ENCODE results near the gene SPATA31C1. TPM values are rescaled to one million over a fixed set of nuclear protein-coding genes. Genes with fewer than 3 reads are reported as not detected.
"Not testable (repeated sequence)": the region's sequence is repeated elsewhere in the genome, so short reads cannot be mapped to it uniquely, and the experiment has no call there.

The SPATA31C1 gene
- total RNA-seq (ENCODE audit: low replicate concordance), result 0.07 TPM in 1 of 2 replicates, not detected in the other
- long read RNA-seq, result 0 reads

GRCh38 chr9:87917662-87918061 is at the start of gene SPATA31C1:
SPATA31C1 (plus strand) TSS chr9:87917962.
- not testable (repeated sequence) for H3K4me1 Mint-ChIP-seq (ENCODE audit: unreplicated experiment); DNase-seq (ENCODE audit: extremely low spot score, unreplicated experiment); H3K27me3 Mint-ChIP-seq; H3K27ac Mint-ChIP-seq; H3K36me3 Mint-ChIP-seq; H3K4me3 Mint-ChIP-seq; H3K9me3 Mint-ChIP-seq

- H3K36me3 Mint-ChIP-seq, result no peaks in the 10 kb centered on the region
- no peak for TF ChIP-seq CTCF (conservative IDR thresholded peaks at IDR 0.05)
- no peak overlapping the region for H3K4me3 Mint-ChIP-seq
- no peak for DNase-seq (ENCODE audit: extremely low spot score, unreplicated experiment)
- H3K4me1 Mint-ChIP-seq (ENCODE audit: unreplicated experiment), result no peaks in the 10 kb centered on the region
- H3K9me3 Mint-ChIP-seq, result no peaks in the 10 kb centered on the region
- no peaks in the 10 kb centered on the region for H3K27me3 Mint-ChIP-seq
- H3K27ac Mint-ChIP-seq, result no peak overlapping the region
Measured at GRCh38 chr9:87868175-87868574, 49.6 kb upstream of the SPATA31C1 start.

DNA sequence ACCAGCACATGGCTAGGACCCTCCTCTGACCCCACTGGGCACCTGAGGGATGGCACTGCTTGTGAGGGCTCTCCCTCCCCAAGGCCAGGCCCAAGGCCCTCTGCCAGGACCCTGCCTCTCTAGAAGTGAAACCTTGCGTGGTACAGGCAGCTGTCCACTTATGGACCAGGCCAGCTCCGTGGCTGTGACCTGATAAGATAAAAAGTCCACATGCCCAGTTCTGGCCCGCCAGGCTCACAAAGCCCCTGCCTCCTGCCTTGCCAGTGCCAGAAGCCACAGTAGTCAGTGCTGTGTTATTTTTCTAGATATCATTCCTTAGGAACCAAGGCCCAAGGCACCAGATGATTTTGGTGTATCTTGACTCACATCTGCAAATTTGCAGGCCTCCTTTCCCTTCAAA is 49.1 kb upstream of the SPATA31C1 start:
- Mint-ChIP-seq H3K27ac (no peak overlapping the region), H3K27me3 (no peaks in the 10 kb centered on the region), H3K36me3 (no peaks in the 10 kb centered on the region), H3K4me3 (no peak overlapping the region), H3K9me3 (no peaks in the 10 kb centered on the region), H3K4me1 (ENCODE audit: unreplicated experiment) (peaks cover under 1% of the 10 kb centered on the region)
- DNase-seq (ENCODE audit: extremely low spot score, unreplicated experiment), result no peak
- no peak for TF ChIP-seq CTCF (conservative IDR thresholded peaks at IDR 0.05)

- H3K4me3 Mint-ChIP-seq, result no peak overlapping the region
- peaks cover 5% of the 10 kb centered on the region for H3K4me1 Mint-ChIP-seq (ENCODE audit: unreplicated experiment)
- no peak for DNase-seq (ENCODE audit: extremely low spot score, unreplicated experiment)
- no peaks in the 10 kb centered on the region for H3K9me3 Mint-ChIP-seq
- no peak for TF ChIP-seq CTCF (conservative IDR thresholded peaks at IDR 0.05)
- H3K27me3 Mint-ChIP-seq, result no peaks in the 10 kb centered on the region
- H3K27ac Mint-ChIP-seq, result no peak overlapping the region
- H3K36me3 Mint-ChIP-seq, result no peaks in the 10 kb centered on the region
Measured at GRCh38 chr9:87869082-87869481, 48.7 kb upstream of the SPATA31C1 start.

DNA sequence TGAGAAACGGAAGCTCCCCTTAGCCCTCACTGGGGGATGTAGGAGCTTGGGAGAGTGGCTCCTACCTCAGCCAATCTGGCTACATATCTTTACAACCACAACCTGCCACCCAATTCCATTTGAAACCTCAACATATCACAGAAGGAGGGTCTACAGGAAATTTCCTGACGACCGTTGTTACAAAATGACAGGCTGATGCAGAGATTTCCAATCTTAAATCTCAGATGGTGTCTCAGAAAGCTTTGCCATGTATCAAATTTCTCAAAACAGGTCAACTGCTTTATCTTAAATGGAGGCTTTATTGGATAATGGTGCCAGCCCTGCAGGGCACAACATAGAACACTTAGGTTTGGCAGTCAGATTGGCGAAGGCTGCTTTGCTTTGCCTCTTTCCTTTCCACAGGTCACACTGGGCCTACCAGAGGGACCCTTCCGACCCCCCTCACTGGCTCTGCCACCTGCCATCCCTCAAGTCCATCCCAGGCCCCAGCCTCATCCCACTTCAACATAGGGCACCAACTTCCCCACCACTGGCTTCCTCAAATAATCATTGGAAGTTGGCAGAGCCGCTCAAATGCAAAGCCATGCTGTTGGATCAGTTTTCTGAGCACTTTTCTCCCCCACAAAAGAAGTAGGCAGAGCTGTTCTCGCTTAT is 46.2 kb upstream of the SPATA31C1 start:
- TF ChIP-seq CTCF (conservative IDR thresholded peaks at IDR 0.05), result no peak
- H3K4me3 Mint-ChIP-seq, result no peak overlapping the region
- no peak overlapping the region for H3K27ac Mint-ChIP-seq
- DNase-seq (ENCODE audit: extremely low spot score, unreplicated experiment), result no peak
- no peaks in the 10 kb centered on the region for H3K9me3 Mint-ChIP-seq
- H3K36me3 Mint-ChIP-seq, result no peaks in the 10 kb centered on the region
- H3K27me3 Mint-ChIP-seq, result peaks cover 2% of the 10 kb centered on the region
- H3K4me1 Mint-ChIP-seq (ENCODE audit: unreplicated experiment), result peaks cover 12% of the 10 kb centered on the region

- no peak for DNase-seq (ENCODE audit: extremely low spot score, unreplicated experiment)
- peaks cover 2% of the 10 kb centered on the region for H3K27me3 Mint-ChIP-seq
- H3K9me3 Mint-ChIP-seq, result no peaks in the 10 kb centered on the region
- no peaks in the 10 kb centered on the region for H3K36me3 Mint-ChIP-seq
- no peak for TF ChIP-seq CTCF (conservative IDR thresholded peaks at IDR 0.05)
- no peak overlapping the region for H3K4me3 Mint-ChIP-seq
- no peak overlapping the region for H3K27ac Mint-ChIP-seq
- H3K4me1 Mint-ChIP-seq (ENCODE audit: unreplicated experiment), result peaks cover 12% of the 10 kb centered on the region
Measured at GRCh38 chr9:87872079-87872624, 45.6 kb upstream of the SPATA31C1 start.

All from type B pancreatic cell (in vitro differentiated cells).